Esophagus muscularis mucosa (tissue), 3 donors: ENCODE data around the gene C19orf18.

Source experiments
- CTCF ChIP-seq, 3 experiments: fragments of 200-600 bp in 2 of 3; fragments of 450-650 bp in 1 of 3; sonication (generic) in 2 of 3; IDR thresholded peaks; one replicate each; pipeline ENCODE4 v1.5.1; 2017 to 2019; ENCODE audit warnings: antibody characterized with exemption in 3 of 3, mild to moderate bottlenecking in 2 of 3, moderate library complexity in 1 of 3
- POLR2A ChIP-seq: fragments of 450-650 bp; IDR thresholded peaks from one replicate; pipeline ENCODE4 v1.6.1; 2017; ENCODE audit warnings: antibody characterized with exemption, moderate library complexity, mild to moderate bottlenecking, low read depth
- POLR2AphosphoS5 ChIP-seq, 2 donors: sonication (generic); formaldehyde crosslinking; IDR thresholded peaks; one replicate each; pipeline ENCODE4 v1.6.1; 2017; ENCODE audit warnings: antibody characterized with exemption in 2 of 2

GRCh38 chr19:58001895-58002369 lies 27.6 kb upstream of the C19orf18 start:
- no peak for TF ChIP-seq CTCF (IDR thresholded peaks at IDR 0.05)
- no peak for TF ChIP-seq POLR2A
- TF ChIP-seq POLR2AphosphoS5 (IDR thresholded peaks at IDR 0.05) = no peak
